KOPT-K1 (cell line): ENCODE data around the gene PKD1L1.

Experiments used
- H3K27ac ChIP-seq: fragments of 200-600 bp; sonication (generic); 2 replicates; pipeline ENCODE4 v1.5.1; 2016; ENCODE audit warnings: antibody characterized with exemption, mild to moderate bottlenecking, low read depth, low read length; ENCODE audit not compliant: poor library complexity, severe bottlenecking
- H3K36me3 ChIP-seq: fragments of 200-600 bp; sonication (generic); 2 replicates; pipeline ENCODE4 v1.5.1; 2017; ENCODE audit warnings: antibody characterized with exemption, mild to moderate bottlenecking, low read length, moderate library complexity; ENCODE audit not compliant: insufficient read depth
- H3K9me3 ChIP-seq: fragments of 200-600 bp; sonication (generic); 2 replicates; pipeline ENCODE4 v1.5.1; 2017; ENCODE audit warnings: antibody characterized with exemption, low read length, mild to moderate bottlenecking; ENCODE audit not compliant: insufficient read depth, poor library complexity, severe bottlenecking

The PKD1L1 gene

GRCh38 chr7:47908720-47909119 is 39.5 kb downstream of the PKD1L1 start:
- no peak overlapping the region for H3K27ac ChIP-seq
- H3K9me3 ChIP-seq, result no peaks in the 10 kb centered on the region
- H3K36me3 ChIP-seq, result no peaks in the 10 kb centered on the region

GRCh38 chr7:47907981-47908616 is 40.2 kb downstream of the PKD1L1 start:
- H3K27ac ChIP-seq, result no peak overlapping the region

GRCh38 chr7:47906883-47907282 is 41.4 kb downstream of the PKD1L1 start:
- Histone ChIP-seq H3K27ac (no peak overlapping the region), H3K9me3 (no peaks in the 10 kb centered on the region), H3K36me3 (no peaks in the 10 kb centered on the region)

More at GRCh38 chr7:47907981-47908616, 40.2 kb downstream of the PKD1L1 start:
- Histone ChIP-seq H3K36me3 (no peaks in the 10 kb centered on the region), H3K9me3 (no peaks in the 10 kb centered on the region)

DNA sequence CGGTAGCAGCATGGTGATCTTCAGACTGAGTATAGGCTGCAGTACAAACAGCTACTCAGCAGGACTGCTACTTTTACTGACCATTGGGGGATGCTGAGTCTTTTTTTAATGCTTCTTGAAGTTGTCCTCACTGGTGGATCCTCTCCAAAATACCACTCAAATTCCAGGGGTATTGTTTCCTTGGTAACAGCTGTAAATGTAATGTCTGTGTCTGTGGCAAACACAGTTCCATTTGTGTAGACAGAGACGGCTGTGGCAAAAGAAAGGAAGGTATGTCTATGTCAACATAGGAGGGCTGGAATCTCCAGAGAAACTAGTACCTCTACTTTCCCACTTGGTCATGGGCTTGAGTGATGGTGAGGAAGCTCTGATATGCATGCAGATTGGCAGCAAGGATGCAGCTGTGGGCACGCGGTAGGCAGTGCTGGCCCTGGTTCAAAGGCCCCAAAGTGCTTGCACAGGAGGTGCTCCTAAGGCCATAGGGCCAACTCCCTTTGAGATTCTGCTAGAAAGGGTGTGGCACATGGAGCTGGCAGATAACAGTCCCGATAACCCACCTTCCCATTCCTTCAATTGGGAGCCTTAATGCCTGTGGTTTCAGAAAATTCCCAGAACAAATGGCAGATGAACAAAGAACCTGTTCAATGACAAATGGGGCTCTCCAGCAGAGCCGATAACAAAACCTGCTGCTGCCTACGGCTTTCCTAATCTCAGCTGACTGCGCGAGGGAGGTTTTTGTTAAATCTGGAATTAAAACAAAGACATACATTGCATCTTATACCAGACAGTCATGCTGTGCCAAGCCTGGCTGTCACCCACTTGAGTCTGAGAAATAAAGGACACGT is 43.0 kb downstream of the PKD1L1 start:
- no peaks in the 10 kb centered on the region for H3K36me3 ChIP-seq
- no peaks in the 10 kb centered on the region for H3K9me3 ChIP-seq
- H3K27ac ChIP-seq, result no peak overlapping the region

GRCh38 chr7:47902013-47902412 is 46.3 kb downstream of the PKD1L1 start:
- Histone ChIP-seq H3K27ac (no peak overlapping the region), H3K9me3 (no peaks in the 10 kb centered on the region), H3K36me3 (no peaks in the 10 kb centered on the region)

DNA sequence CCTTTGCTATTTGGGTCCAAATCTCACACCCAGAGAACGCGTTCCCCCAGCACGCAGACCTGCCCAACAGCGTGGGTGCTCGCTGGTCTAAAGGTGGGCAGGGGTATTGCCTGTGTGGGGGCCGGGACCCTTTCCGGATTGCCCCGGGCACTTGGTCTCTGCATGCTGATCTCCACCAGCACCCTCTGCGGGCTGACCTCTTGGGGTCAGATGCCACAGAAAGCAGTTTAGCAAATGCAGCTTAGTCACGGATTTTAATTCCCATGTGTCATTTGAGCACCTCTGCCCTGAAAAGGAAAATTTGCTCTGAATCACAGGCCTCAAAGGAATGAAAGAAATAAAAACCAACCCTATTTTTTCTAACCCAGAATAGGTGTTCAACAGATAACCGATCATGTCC is 46.7 kb downstream of the PKD1L1 start:
- Histone ChIP-seq H3K9me3 (no peaks in the 10 kb centered on the region), H3K36me3 (no peaks in the 10 kb centered on the region), H3K27ac (no peak overlapping the region)

DNA sequence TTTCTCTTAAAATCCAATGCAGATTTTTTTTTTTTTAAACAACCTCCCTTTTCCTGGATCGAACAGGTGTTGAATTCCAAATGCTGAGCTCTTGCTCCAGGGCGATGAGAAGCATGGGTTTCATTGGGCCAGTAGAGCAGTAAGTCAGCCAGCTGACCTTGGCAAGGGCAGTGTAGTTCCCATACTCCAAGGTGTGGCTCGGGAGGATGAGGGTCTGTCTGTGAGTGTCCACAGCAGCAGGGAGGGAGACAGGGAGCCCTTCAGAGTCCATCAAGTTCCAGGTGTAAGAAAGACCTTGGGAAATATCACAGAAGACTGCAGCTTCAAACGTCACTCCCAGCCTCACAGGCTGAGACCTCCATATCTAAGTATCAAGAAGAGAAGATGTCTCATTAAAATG is 50.4 kb downstream of the PKD1L1 start:
- Histone ChIP-seq H3K9me3 (no peaks in the 10 kb centered on the region), H3K36me3 (no peaks in the 10 kb centered on the region), H3K27ac (no peak overlapping the region)

DNA sequence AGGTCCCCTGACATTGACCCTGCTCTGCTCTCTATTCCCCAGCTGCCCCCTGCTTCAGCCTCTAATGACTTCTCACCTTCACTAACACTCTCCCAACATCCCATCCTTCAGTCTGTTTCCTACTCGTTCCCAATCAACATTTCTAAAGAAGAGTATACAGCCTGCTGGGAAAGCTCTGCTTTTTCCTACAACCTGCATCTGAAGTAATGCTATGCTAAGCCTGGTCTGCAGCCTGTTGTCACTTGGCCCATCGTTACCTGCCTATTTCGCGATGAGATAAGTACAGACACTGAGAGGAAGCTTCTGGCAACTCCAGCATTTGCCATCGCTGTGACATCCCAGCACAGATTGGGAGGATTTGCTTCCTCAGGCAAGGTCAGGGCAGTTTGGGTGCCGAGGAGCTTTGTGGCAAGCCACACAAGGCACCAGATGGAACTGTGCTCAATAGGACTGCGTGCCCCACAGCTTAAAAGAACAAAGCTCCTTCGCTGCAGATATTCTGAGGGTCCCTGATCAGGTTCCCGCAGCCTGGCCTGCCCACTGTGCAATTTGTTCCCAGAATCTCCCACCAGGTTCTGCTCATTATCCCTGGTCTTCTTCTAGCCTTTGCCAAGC is 51.4 kb downstream of the PKD1L1 start:
- H3K9me3 ChIP-seq, result no peaks in the 10 kb centered on the region
- H3K27ac ChIP-seq, result no peak overlapping the region
- H3K36me3 ChIP-seq, result no peaks in the 10 kb centered on the region

- Histone ChIP-seq H3K9me3 (no peaks in the 10 kb centered on the region), H3K27ac (no peak overlapping the region), H3K36me3 (no peaks in the 10 kb centered on the region)
Measured at GRCh38 chr7:47895026-47895425, 53.2 kb downstream of the PKD1L1 start.

DNA sequence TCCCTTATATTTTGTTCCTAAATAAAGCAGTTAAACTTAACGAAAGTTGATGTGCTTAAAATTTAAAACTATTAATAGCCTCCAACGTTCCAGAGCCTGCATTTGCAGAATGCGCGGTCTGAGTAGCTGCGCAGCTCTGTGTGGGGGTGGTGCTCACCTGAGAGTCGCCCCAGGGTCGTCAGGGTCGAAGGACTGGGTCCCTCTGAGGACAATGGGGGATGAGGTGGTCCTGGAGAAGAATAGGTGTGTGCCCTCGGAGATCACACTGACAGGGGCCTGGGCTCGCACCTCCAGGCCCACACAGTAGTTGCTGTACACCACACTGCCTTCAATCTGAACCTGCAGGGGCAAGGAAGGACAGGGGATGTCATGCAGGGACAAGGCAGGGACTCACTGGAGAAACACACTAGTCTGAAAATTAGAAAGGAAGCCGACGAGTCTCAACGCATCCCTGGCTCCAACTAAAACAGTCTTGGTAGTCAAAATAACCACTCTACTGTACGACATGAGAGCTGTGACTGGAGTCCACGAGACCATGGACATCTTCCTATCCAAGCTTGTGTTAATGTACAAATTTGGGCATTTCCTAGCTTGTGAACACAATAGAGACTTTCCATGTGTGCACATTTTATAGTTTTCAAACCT is 54.4 kb downstream of the PKD1L1 start:
- no peak overlapping the region for H3K27ac ChIP-seq
- no peaks in the 10 kb centered on the region for H3K36me3 ChIP-seq
- no peaks in the 10 kb centered on the region for H3K9me3 ChIP-seq

GRCh38 chr7:47893238-47893637 is 55.0 kb downstream of the PKD1L1 start:
- no peak overlapping the region for H3K27ac ChIP-seq
- no peaks in the 10 kb centered on the region for H3K36me3 ChIP-seq
- no peaks in the 10 kb centered on the region for H3K9me3 ChIP-seq

GRCh38 chr7:47890606-47891005 is 57.7 kb downstream of the PKD1L1 start:
- H3K36me3 ChIP-seq, result no peaks in the 10 kb centered on the region
- no peak overlapping the region for H3K27ac ChIP-seq

DNA sequence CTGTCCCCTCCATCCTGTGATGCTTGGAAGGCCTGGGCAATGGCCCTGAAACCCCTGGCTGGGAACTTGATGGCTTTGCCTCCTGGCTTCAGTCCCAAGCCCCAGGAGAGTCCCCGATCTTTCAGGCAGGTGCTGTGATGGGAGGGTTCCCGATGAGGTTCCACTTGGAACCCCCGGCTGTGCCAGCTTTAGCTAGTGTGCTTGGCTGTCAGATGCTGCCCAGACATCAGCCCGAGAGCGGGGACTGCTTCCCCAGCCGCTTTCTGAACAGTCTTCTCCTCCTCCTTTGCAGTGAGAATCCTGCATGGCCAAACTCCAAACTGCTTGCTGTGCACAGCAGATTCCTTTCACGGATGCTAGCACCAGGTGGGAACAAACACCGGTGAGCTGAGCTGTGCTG is 58.1 kb downstream of the PKD1L1 start:
- Histone ChIP-seq H3K27ac (no peak overlapping the region), H3K36me3 (no peaks in the 10 kb centered on the region), H3K9me3 (no peaks in the 10 kb centered on the region)

More at GRCh38 chr7:47890606-47891005, 57.7 kb downstream of the PKD1L1 start:
- H3K9me3 ChIP-seq, result no peaks in the 10 kb centered on the region

GRCh38 chr7:47889723-47890122 is 58.5 kb downstream of the PKD1L1 start:
- H3K9me3 ChIP-seq, result no peaks in the 10 kb centered on the region

More at GRCh38 chr7:47889723-47890122, 58.5 kb downstream of the PKD1L1 start:
- H3K27ac ChIP-seq, result no peak overlapping the region
- H3K36me3 ChIP-seq, result no peaks in the 10 kb centered on the region
